ENCODE measurements around the gene BCL2L13.
A peak's percentile ranks its signal among the peaks of the same experiment; 100 is the strongest.

The BCL2L13 gene

DNA sequence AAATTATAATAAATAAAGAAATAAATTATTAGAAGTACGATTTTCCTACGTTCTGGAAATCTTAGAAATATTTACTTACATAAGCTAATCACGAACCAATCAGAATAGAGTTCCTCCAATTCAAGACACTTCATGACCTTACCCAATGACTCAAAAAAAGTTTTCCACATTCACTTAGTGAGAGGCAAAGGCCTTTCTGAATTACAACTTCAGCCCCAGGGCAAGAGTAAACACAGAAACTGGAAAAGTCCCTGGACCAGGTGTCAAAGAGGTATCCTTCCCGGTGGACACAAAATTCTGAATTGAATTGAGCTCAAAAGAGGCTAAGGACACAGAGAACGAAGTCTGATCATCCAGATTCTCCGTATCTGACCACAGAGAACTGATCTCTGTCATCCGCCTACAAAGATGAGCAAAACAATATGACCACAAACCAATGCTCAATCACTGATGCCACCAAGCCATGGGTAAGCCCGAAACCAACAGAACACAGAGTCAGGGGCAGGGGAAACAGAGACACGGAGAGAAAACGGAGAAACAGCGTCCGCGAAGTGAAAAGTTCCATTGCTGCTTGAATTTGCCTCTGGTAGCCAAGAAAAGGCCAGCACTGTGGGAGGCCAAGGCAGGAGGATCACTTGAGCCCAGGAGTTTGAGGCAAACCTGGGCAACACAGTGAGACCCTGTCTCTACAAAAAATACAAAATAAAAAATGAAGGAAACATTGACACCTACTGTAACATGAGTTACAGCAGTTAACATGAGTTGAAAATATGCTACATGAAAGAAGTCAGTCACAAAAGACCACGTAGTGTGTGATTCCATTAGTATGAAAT, 128.9 kb downstream of the BCL2L13 start:
- DNase-seq: peak; percentile 58 to 65

DNA sequence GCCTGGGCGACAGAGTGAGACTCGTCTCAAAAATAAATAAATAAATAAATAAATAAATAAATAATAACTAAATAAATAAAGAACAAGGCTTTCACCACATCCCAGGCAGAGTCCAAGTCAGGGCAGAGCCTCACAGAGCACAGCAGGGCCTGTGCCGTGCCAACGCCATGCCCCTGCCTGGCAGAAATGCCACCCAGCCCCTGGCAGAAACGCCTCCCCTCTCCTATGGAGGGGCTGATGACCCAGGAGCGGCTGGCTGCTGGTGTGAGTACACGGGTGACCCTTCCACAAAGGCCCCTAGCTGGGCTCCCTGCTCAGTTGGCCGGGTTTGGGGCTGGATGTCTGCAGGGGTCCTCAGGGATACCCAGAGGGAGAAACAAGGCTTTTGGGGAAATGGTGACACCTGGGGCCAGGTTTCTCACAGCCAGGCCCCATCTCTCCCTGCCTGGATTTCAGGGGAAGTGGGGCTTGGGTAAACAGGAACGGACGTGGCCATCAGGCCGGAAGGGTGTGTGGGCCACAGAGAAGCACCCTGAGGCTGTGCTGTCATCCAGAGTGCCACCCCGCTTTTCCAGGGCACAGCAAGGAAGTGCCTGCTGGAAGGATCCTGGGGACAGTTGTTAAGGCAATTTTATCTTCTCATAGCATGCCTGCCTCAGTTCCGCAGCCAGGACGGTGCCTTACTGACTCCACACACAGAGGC, 130.6 kb downstream of the BCL2L13 start:
- DNase-seq: no peak

DNA sequence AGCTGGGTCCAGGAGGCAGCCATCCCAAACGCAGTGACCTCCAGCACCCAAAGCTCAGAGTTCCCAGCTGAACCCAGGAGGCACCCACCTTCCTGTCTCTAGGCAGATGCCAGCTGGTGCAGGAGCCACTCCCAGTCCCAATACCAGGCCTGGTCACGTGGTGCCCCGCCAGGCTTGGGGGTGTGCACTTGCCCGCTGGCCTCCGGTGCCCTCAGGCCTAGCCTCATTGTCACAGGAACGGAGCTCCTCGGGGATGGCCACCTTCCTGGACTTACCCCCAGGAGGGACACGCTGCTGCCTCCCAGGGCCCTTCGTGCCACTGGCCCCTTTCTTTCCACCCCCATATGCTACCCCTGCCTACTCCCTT, 131.1 kb downstream of the BCL2L13 start:
- DNase-seq: no peak

DNA sequence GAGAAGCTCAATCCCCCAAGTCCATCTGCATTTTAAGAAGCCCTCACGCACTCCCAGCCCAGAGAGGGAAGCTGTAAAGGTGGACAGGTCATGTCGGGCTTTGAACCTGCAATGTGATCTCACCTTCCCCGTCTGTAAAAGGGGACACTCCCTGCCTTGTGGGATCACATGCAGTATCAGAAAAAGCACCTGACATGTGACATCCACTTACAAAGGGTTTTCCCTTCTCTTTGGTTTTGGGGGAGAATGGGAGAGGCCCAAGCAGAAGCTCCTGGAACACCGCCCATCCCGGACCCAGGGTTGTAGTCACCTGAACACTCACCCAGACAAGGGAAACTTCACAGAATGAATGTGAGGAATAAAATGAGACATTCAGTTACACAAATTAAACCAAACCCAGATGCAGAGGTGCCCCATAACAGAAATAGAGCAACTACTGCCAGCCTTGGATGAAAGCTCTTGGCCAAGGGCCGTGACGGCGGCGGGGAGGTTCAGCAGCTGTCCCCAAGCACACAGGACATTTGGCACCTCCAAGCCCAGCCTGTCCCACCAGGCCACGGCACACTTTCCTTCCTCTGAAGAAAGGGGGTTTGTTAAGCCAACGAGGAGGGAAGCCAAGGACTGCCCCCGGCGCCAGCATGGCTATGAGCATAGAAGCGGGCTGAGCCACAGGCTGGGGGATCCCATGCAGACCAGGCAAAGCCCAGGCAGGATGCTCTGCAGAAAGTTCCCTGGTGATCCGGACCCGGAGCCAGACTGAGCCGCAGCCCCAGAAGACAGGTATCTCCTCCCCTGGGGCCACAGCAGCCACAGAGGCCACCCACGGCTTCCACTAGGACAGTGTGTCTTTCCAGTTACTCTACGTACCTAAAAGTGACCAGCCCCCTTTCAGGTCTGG, 131.9 kb downstream of the BCL2L13 start:
- DNase-seq: no peak

DNA sequence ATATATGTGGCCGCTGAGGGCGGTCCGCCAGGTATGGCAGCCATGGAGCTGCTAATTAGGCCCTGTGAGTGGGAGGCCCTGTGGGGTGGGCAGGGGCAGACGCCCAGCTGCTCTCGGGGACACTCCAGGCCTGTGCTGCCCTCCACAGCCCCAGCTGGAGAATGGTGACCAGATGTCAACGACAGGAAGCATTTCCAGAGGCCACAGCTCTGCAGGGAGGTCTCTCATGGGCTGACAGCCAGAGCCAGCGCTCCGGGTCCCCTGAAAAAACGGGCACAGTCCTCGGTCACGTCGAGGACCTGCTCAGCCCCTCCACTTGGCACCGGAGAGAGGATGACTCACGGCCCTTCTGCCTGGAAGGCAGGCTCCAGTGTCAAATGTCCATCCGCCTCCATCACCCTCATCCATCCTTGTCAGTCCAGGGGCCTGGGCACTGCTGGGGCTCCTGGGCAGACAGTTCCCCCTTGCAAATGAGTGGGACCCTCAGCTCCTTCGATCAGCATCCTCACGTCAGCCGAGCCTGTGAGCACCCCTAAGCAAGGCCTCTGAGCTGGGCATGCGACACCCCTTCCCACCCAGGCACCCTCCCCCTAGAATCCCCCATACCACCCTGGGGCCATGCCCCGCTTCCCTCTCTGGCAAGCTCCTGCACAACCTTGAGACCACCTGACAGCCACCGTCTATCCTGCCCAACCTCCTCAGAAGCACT, 133.8 kb downstream of the BCL2L13 start:
- no peak for DNase-seq

DNA sequence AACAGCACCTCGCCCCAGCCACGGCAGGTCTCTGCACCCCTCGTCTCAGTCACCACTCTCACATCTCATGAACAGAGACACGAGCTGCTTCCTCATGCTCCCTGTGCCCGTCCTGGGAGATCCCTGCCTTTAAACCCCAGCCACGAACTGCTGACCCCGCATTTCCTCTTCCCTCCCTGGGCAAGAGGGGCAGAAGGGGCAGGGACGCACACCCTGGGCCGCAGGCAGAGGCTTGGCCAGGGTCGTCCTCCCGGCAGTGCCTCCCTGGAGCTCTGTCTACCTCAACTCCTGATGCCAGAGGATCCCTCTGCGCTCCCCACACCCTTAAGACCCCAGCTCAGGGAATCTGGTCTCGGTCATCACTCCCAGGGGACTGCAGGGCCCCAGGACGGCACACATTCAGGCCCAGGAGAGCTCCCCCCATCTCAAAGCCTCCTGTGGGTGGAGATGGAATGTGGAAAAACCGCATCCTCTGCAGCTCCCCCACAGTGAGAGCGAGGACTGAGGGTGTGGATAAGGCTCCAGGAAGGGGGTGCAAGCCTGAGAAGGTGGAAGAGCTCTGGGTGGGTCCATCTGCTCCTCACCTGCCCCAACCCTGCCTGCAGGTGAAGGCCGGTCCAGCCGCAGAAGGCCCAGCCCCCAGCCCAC, 134.5 kb downstream of the BCL2L13 start:
- DNase-seq: no peak

DNA sequence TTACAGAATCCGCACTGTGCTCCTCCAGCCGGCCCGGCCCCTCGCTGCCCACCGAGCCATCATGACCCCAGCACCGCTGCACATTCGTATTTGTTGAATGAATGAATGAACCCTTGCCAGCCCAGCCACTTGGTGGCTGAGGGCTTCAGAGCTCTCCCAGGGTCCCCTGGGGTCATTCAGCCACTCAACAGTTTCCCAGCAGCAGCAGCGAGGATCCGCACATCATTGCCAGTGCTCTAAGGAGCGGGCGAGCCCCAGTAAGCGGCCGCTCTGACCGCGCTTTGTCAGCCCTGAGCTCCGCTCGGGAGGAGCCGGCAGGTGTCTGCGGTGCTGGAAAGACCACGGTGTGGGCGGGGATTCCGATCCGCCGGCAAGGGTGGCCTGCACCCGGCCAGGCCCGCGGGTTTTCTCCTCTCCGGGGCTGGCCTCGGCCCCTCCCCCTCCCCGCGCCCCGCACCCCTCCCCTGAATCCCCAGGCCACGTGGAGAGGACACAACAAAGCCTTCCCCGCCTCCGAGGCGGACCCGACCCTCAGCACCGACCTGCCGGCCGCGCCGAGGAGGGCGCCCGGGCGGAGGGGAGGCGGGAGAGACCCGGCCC, 135.1 kb downstream of the BCL2L13 start:
- DNase-seq: peak; percentile 66 to 77

DNA sequence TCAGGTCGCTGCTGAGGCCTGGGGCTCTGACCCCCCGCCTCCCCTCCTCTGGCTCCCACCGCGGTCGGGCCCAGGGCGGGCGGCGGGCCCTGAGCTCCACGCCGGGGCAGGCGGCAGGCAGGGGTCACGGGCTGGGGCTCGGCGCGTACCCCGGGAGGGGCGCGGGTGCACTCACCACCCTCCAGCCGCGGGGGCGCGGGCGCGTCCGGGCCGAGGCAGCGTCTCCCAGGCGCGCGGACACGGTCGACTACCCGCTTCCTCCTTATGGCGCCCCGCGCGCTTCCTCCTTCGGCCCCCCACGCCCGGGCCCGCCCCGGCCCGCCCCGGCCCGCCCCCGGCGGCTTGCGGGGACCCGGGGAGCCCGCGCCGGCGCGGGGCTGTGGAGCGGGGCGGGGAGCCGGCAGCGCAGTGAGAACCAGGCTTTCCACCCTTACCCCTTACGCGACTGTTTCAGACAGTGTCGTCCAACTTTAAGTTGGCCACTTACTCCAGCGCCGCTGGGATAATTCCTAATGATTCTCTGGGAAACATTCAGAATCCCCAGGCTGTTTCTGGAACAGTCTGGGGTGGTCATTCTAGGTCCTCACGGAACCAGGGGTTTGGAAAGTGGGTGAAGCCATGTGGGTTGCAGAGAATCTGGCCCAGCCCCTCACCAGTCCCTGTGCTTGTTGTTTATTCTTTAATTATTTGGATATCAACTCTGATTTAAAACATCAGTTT, 135.8 kb downstream of the BCL2L13 start, which contains the start of gene BID:
BID (minus strand) TSS at position 264 of the 720 bp plus-strand sequence. CDS start 24,353 bp downstream, outside the sequence.
- peak; percentile 47 to 49 for DNase-seq

DNA sequence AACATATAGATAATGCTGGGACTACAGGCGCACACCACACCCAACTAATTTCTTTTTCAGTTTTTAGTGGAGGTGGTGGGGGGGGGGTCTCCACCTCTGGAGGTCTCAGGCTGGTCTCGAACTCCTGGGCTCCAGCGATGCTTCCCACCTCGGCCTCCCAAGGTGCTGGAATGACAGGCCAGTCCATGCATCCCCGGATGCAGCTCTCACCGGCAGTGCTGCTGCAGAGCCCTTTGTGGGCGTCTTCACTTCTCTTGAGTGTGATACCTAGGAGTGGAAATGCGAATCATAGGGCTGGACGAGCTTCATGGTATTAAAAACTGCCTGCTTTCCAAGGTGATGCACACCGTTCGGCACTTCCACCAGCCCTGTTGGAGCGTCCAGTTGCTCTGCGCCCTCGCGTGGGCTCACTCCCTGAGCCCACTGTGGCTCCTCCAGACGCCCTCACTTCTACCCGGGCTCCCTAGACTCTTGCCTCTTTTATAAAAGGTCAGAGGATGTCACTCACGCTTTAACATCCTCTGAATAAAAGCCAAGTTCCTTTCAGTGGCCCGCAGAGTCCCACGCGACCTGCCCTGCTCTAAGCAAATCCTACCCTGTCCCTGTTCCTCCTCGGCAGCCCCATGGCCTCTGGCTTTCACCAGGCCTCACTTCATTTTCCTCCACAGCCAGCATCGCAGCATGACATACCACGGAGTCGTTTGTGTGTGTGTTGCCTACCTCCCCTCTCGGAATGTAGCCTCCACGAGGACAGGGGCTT, 136.5 kb downstream of the BCL2L13 start:
- no peak for DNase-seq

DNA sequence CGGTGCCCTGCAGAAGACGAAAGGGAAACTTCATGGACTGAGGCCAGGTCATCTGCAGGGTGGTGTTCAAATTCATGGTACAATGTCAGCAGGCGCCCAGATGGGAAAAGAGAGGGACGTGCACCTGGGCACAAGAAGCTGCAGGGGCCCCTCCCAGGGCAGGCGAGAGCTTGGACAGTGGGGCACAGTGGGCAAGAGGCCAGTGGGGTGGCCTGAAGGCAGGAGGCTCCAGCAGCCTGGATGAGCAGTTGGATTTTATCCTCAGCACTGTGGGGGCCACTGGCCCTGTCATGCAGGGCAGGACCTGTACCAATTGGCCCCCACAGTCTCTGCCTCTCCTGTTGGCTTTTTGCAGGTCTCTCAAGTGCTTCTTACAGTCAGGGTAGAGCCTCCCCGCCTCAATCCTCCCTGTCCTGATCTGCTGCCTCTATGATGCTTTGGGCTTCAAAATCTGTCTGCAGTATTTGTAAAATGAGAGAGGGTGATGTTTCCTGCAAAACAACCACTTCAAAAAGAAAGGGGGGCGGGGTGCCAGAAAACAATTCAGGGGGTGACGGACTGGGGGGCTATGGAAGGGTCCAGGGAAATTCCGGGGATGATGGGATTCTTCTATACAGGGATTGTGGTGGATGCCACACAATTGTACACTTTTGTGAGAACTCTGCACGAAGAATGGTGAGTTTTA, 137.4 kb downstream of the BCL2L13 start:
- DNase-seq: no peak

DNA sequence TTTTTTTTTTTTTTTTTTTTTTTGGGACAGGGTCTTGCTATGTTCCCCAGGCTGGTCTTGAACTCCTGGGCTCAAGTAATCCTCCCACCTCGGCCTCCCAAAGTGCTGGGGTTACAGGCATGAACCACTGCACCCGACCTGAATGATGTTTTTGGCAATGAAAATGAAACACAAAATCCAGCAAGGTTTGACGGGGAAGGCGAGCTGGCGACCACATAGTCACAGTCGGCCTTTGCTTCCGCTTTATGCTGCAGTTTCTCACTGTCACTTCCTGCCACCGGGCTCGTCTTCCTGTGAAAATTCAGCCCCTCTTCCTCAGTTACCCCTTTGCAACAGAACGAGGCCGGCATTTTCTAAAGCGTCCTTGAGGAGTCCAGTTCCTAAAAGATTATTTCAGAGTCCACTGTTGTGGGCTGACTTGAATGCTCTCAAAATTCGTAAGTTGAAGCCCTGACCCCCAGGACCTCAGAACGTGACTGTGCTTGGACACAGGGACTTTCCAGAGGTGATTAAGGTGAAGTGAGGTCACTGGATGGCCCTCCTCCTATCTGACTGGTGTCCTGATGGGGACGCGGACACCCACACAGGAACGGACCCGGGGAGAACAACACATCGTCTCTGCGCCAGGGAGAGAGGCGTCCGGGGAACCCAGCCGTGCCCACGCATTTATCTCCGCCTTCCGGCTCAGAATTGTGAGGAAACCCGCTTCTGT, 138.6 kb downstream of the BCL2L13 start:
- peak; percentile 64 to 72 for DNase-seq

DNA sequence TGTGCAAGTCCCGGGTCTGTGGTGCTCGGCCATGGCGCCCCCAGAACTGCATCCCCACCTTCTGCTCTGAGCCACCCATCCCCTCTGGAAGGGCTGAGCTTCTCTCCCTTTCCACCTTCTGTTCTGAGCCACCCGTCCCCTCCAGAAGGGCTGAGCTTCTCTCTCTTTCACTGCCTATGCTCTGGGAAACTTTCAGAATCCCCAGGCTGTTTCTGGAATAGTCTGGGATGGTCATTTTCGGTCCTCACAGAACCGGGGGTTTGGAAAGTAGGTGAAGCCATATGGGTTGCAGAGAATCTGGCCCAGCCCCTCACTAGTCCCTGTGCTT, 139.1 kb downstream of the BCL2L13 start:
- DNase-seq: no peak

DNA sequence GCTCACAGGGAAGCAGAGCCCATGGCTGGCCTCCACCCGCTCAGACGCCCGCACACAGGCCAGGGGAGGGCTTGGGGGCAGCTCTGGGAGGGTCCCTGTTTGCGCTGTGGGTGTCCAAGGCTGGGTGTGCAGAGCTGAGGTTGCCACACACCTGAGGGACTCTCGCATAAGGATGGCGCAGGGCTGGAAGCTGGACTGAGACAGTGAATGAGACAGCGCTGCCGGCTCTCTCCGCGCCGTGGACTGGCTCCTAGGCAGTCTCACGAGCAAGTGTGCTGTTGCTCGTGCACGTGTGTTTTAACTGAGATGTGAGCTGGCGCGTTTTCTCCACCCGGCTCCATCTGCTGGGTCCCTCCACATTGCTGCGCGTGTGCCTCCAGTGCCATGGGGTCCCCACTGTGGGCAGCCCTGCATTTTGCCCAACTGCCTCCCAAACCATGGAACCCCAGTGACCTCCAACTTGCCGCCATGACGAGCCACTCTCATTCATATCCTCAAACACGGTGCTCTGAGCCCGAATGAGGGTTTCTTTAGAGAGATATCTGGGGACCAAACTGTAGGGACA, 139.9 kb downstream of the BCL2L13 start:
- DNase-seq: no peak

DNA sequence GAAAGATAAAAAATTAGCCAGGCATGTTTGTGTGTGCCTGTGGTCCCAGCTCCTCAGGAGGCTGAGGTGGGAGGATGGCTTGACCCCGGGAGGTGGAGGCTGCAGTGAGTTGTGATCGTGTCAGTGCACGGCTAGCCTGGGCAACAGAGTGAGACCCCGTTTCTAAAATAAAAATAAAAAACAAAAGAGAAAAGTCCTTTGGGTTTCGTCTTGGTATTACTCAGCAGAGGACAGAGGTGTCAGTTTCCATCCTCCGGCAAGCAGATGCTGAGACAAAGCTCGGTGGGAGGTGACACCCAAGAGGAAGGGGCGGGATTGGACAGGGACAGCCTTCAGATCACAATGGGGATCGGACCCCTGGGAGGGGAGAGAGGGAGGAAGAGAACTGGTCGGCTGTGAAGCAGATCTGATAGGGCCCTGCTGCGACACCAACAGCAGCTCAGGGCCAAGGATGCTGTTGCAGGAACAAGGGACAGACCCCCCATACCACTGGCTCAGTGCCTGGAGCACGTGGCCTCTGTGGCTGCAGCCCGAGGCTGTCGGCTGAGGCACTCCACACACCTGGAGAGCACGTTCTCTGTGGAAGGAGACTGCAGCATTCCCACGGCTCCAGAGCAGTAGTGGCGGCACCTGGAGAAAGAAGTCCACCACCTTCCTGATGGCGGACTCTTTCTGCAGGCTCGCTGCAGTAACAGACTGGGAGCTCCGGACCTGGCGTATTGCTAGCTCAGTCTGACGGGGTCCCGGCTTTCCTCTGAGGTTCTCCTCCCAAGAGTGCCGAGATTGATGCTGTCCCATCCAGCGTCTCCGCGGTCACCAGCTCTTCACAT, 140.9 kb downstream of the BCL2L13 start:
- no peak for DNase-seq

DNA sequence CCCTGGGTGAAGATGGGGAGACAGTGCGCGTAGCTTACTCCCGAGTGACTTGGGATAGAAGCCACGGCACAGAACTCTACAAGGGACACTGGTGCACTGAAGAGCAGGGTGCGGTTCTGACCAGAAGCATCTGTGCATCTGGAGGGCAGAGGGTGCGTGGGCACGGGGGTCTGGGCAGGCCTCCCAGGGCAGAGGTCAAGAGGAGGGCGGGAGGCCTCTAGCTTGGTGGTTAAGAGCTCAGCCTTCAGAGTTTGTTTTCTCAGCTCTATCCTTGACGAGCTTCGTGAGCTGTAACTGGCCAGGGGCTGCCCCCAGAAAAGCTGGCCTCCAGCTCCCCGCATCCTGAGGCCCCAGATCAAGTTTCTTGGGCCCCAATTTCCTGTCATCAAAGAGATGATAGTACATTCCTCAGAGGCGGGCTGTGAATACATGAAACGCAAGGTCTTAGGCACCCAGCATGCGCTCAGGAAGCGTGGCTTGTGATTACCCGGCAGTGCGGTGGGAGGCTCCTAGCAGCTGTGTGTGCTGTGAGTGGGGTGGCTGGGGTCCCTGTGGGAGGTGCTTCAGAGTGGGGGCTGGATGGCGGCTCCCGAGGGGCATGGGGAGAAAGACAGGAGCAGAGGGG, 141.7 kb downstream of the BCL2L13 start:
- no peak for DNase-seq
